Keratinocyte (primary cell): ENCODE measurements around the gene SHISA9. TPM values are rescaled to one million over a fixed set of nuclear protein-coding genes. Genes with fewer than 3 reads are reported as not detected.

Experiments
- DNase-seq: peaks from one replicate; pipeline ENCODE4 v3.0.0-alpha.2; 2011; ENCODE audit warnings: low read depth, missing footprints, low spot score
- FAIRE-seq: peaks from 2 replicates; lab custom pipeline; 2011; peaks lifted over from hg19 to GRCh38; lab: Jason Lieb, UNC
- H2AFZ ChIP-seq: 2 replicates; pipeline ENCODE4 v1.6.0; 2012; ENCODE audit warnings: low read length, control low read depth, inconsistent platforms; ENCODE audit not compliant: control insufficient read depth
- H3K27ac ChIP-seq: 2 replicates; pipeline ENCODE4 v1.5.1; 2011; ENCODE audit warnings: low read length; ENCODE audit not compliant: control insufficient read depth, insufficient read depth
- H3K27me3 ChIP-seq: 3 replicates; pipeline ENCODE4 v1.6.0; 2011; ENCODE audit warnings: low read length; ENCODE audit not compliant: control insufficient read depth, insufficient read depth; ENCODE audit errors: extremely low read depth
- H3K36me3 ChIP-seq, 2 experiments: 2 replicates in 1 of 2; 3 replicates in 1 of 2; pipeline ENCODE4 v1.5.1; 2011; ENCODE audit warnings: low read length in 2 of 2, mild to moderate bottlenecking in 1 of 2; ENCODE audit not compliant: control insufficient read depth in 2 of 2, insufficient read depth in 2 of 2; ENCODE audit errors: extremely low read depth in 1 of 2
- H3K4me1 ChIP-seq: 3 replicates; pipeline ENCODE4 v1.5.1; 2011; ENCODE audit warnings: low read length; ENCODE audit not compliant: control insufficient read depth, insufficient read depth; ENCODE audit errors: extremely low read depth
- H3K4me2 ChIP-seq: 3 replicates; pipeline ENCODE4 v1.6.0; 2011; ENCODE audit warnings: low read depth, low read length; ENCODE audit not compliant: control insufficient read depth, insufficient read depth; ENCODE audit errors: extremely low read depth
- H3K4me3 ChIP-seq, 3 experiments: fragments of 200-600 bp in 1 of 3; sonication (generic) in 1 of 3; 2 replicates in 2 of 3; 3 replicates in 1 of 3; pipeline ENCODE4 v1.5.1; 2011 to 2016; ENCODE audit warnings: low read length in 3 of 3, mild to moderate bottlenecking in 3 of 3, control low read depth in 2 of 3, inconsistent platforms in 1 of 3, low read depth in 1 of 3, mixed read lengths in 1 of 3, mixed run types in 1 of 3, moderate library complexity in 1 of 3; ENCODE audit not compliant: control insufficient read depth in 2 of 3, insufficient read depth in 2 of 3; ENCODE audit errors: extremely low read depth in 1 of 3
- H3K79me2 ChIP-seq: 2 replicates; pipeline ENCODE4 v1.6.0; 2012; ENCODE audit warnings: low read length; ENCODE audit not compliant: control insufficient read depth, insufficient read depth
- H3K9ac ChIP-seq: 3 replicates; pipeline ENCODE4 v1.6.0; 2011; ENCODE audit warnings: low read length; ENCODE audit not compliant: control insufficient read depth, insufficient read depth; ENCODE audit errors: extremely low read depth
- H3K9me1 ChIP-seq: 3 replicates; pipeline ENCODE4 v1.6.0; 2011; ENCODE audit warnings: low read length; ENCODE audit not compliant: control insufficient read depth, insufficient read depth; ENCODE audit errors: extremely low read depth
- H3K9me3 ChIP-seq: 2 replicates; pipeline ENCODE4 v1.5.1; 2012; ENCODE audit warnings: low read depth, low read length; ENCODE audit not compliant: control insufficient read depth
- H4K20me1 ChIP-seq: 3 replicates; pipeline ENCODE4 v1.6.0; 2011; ENCODE audit warnings: low read length; ENCODE audit not compliant: control insufficient read depth, insufficient read depth; ENCODE audit errors: extremely low read depth
- EZH2 ChIP-seq: IDR thresholded peaks from one replicate; pipeline ENCODE4 v1.6.1; 2012; ENCODE audit warnings: inconsistent platforms, mild to moderate bottlenecking, low read length, moderate library complexity
- dilution Hi-C: fragments of 300-500 bp; cut with MboI; formaldehyde crosslinking; loops from one replicate; pipeline ENCODE4 v1.7.0; 2020; ENCODE audit warnings: low sequenced_read_pairs; ENCODE audit not compliant: extremely low pct_ligation_motif_present
- polyA plus RNA-seq, 5 experiments: library from polyadenylated mRNA; depleted of rRNA in 3 of 5; stranded (reverse) in 3 of 5; stranded (forward) in 1 of 5; unstranded in 1 of 5; fragments of >200 nt; gene quantifications; 1 replicate in 1 of 5; 2 replicates in 3 of 5; 3 replicates in 1 of 5; pipeline versions ENCODE4 v1.2.1 to v1.2.3, GENCODE V29; 2011 to 2012; ENCODE audit warnings: missing spikeins in 2 of 5, low read depth in 1 of 5, low replicate concordance in 1 of 5
- TF ChIP-seq, protein P1 (sequence below), 3 experiments: IDR thresholded peaks in 1 of 3; conservative IDR thresholded peaks in 1 of 3; optimal IDR thresholded peaks in 1 of 3; 2 replicates in 2 of 3; 3 replicates in 1 of 3; pipeline versions ENCODE3 to v1.5.1; 2011; ENCODE audit warnings: low read length in 3 of 3, mild to moderate bottlenecking in 3 of 3, moderate library complexity in 2 of 3, control low read depth in 1 of 3, inconsistent platforms in 1 of 3; ENCODE audit not compliant: insufficient read depth in 2 of 3; ENCODE audit errors: extremely low read depth in 1 of 3

SHISA9 gene
- polyA plus RNA-seq, 1 donor (not counting 4 experiments of a cell fraction or from before 2014, with no cell fraction given) = 0.28 TPM

DNA sequence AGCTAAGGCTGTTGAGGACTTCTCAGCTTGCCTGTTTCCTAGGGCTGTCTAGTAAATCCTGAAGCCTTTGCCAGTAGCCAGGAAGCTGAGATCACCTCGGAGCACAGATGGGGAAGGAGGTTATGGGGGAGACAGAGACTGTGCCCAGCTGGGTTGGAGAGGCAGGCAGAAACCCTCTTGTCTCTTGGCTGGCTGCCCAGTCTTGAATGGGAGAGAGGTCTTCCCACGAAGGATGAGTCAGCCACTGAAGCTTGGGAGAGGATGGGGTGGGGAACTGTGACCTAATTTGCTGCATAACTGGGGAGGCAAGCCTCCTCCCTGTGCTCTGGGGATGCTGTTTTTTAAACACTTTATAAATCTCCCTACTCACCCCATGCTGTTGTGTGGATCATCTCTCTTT is 69.8 kb downstream of the SHISA9 start:
- DNase-seq = no peak
- no peak overlapping the region for H3K4me3 ChIP-seq
- no peaks in the 10 kb centered on the region for H3K9me3 ChIP-seq
- no peaks in the 10 kb centered on the region for H3K9me1 ChIP-seq
- no peak for FAIRE-seq
- H3K9ac ChIP-seq = no peak overlapping the region
- H4K20me1 ChIP-seq = no peaks in the 10 kb centered on the region
- no peaks in the 10 kb centered on the region for H3K27me3 ChIP-seq
- no peak overlapping the region for H3K4me2 ChIP-seq
- dilution Hi-C loops = no loop called here
- H3K36me3 ChIP-seq = no peaks in the 10 kb centered on the region
- no peak for TF ChIP-seq EZH2
- TF ChIP-seq, protein P1, sequence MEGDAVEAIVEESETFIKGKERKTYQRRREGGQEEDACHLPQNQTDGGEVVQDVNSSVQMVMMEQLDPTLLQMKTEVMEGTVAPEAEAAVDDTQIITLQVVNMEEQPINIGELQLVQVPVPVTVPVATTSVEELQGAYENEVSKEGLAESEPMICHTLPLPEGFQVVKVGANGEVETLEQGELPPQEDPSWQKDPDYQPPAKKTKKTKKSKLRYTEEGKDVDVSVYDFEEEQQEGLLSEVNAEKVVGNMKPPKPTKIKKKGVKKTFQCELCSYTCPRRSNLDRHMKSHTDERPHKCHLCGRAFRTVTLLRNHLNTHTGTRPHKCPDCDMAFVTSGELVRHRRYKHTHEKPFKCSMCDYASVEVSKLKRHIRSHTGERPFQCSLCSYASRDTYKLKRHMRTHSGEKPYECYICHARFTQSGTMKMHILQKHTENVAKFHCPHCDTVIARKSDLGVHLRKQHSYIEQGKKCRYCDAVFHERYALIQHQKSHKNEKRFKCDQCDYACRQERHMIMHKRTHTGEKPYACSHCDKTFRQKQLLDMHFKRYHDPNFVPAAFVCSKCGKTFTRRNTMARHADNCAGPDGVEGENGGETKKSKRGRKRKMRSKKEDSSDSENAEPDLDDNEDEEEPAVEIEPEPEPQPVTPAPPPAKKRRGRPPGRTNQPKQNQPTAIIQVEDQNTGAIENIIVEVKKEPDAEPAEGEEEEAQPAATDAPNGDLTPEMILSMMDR (optimal IDR thresholded peaks at IDR 0.05 in 1 of 3, IDR thresholded peaks at IDR 0.05 in 1 of 3, conservative IDR thresholded peaks at IDR 0.05 in 1 of 3; ENCODE audit: extremely low read depth in 1 of 3, insufficient read depth in 2 of 3, low read length in 3 of 3) = no peak
- H3K4me1 ChIP-seq = no peaks in the 10 kb centered on the region
- H2AFZ ChIP-seq = no peak overlapping the region
- H3K79me2 ChIP-seq = no peaks in the 10 kb centered on the region
- H3K27ac ChIP-seq = no peak overlapping the region

DNA sequence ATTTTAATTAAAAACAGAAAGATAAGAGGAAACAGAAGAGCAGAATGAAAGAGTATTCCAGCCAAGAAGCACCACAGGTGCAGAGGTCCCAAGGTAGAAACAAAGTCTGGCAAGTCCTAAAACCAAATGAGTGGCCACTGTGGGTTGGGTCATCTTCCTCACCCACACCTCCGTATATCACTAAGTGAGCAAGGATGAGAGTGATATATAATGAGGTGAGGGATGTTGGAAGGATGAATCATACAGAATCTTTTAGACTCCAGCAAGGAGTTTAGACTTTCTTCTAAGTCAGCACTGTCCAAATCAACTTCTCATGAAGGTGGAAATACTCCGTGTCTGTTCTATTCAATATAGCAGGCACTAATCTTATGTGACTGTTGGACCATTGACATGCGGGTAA is 70.8 kb downstream of the SHISA9 start:
- dilution Hi-C loops = no loop called here
- Histone ChIP-seq H3K9me1 (no peaks in the 10 kb centered on the region), H4K20me1 (no peaks in the 10 kb centered on the region), H3K4me2 (no peak overlapping the region), H3K27me3 (no peaks in the 10 kb centered on the region), H3K36me3 (no peaks in the 10 kb centered on the region), H3K79me2 (no peaks in the 10 kb centered on the region), H3K9me3 (no peaks in the 10 kb centered on the region), H3K4me3 (no peak overlapping the region), H3K27ac (no peak overlapping the region), H2AFZ (no peak overlapping the region), H3K9ac (no peak overlapping the region), H3K4me1 (no peaks in the 10 kb centered on the region)
- no peak for TF ChIP-seq EZH2
- TF ChIP-seq, protein P1 (optimal IDR thresholded peaks at IDR 0.05 in 1 of 3, IDR thresholded peaks at IDR 0.05 in 1 of 3, conservative IDR thresholded peaks at IDR 0.05 in 1 of 3; ENCODE audit: extremely low read depth in 1 of 3, insufficient read depth in 2 of 3, low read length in 3 of 3) = no peak
- FAIRE-seq (no peak), DNase-seq (no peak)
